Measurements from ENCODE around the gene CAMTA1.

Gene CAMTA1

DNA sequence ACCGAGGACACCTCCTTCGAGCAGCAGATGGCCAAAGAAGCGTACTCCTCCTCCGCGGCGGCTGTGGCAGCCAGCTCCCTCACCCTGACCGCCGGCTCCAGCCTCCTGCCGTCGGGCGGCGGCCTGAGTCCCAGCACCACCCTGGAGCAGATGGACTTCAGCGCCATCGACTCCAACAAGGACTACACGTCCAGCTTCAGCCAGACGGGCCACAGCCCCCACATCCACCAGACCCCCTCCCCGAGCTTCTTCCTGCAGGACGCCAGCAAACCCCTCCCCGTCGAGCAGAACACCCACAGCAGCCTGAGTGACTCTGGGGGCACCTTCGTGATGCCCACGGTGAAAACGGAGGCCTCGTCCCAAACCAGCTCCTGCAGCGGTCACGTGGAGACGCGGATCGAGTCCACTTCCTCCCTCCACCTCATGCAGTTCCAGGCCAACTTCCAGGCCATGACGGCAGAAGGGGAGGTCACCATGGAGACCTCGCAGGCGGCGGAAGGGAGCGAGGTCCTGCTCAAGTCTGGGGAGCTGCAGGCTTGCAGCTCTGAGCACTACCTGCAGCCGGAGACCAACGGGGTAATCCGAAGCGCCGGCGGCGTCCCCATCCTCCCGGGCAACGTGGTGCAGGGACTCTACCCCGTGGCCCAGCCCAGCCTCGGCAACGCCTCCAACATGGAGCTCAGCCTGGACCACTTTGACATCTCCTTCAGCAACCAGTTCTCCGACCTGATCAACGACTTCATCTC, 879.1 kb downstream of the CAMTA1 start:
- DNase-seq: no peak
- TF ChIP-seq GATA1 (IDR thresholded peaks at IDR 0.05; ENCODE audit: low read depth, low read length) (no peak), POLR2A (IDR thresholded peaks at IDR 0.05; ENCODE audit: low read length) (no peak)

DNA sequence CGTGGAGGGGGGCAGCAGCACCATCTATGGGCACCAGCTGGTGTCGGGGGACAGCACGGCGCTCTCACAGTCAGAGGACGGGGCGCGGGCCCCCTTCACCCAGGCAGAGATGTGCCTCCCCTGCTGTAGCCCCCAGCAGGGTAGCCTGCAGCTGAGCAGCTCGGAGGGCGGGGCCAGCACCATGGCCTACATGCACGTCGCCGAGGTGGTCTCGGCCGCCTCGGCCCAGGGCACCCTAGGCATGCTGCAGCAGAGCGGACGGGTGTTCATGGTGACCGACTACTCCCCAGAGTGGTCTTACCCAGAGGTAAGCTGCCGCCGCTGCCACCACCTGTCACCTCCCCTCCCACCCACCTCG, 879.6 kb downstream of the CAMTA1 start:
- no peak for DNase-seq
- TF ChIP-seq POLR2A (IDR thresholded peaks at IDR 0.05; ENCODE audit: low read length) (no peak), GATA1 (IDR thresholded peaks at IDR 0.05; ENCODE audit: low read depth, low read length) (no peak)

- no peak for TF ChIP-seq POLR2A (IDR thresholded peaks at IDR 0.05; ENCODE audit: low read length)
- no peak for TF ChIP-seq GATA1 (IDR thresholded peaks at IDR 0.05; ENCODE audit: low read depth, low read length)
- no peak for DNase-seq
Measured at GRCh38 chr1:7666249-7666648, 881.0 kb downstream of the CAMTA1 start.

- TF ChIP-seq GATA1 (IDR thresholded peaks at IDR 0.05; ENCODE audit: low read depth, low read length) (no peak), POLR2A (IDR thresholded peaks at IDR 0.05; ENCODE audit: low read length) (no peak)
- no peak for DNase-seq
Measured at GRCh38 chr1:7667159-7667558, 881.9 kb downstream of the CAMTA1 start.

GRCh38 chr1:7667625-7668218, 882.5 kb downstream of the CAMTA1 start:
- TF ChIP-seq GATA1 (IDR thresholded peaks at IDR 0.05; ENCODE audit: low read depth, low read length) (no peak), POLR2A (IDR thresholded peaks at IDR 0.05; ENCODE audit: low read length) (no peak)
- DNase-seq: peak; percentile 64 to 80

DNA sequence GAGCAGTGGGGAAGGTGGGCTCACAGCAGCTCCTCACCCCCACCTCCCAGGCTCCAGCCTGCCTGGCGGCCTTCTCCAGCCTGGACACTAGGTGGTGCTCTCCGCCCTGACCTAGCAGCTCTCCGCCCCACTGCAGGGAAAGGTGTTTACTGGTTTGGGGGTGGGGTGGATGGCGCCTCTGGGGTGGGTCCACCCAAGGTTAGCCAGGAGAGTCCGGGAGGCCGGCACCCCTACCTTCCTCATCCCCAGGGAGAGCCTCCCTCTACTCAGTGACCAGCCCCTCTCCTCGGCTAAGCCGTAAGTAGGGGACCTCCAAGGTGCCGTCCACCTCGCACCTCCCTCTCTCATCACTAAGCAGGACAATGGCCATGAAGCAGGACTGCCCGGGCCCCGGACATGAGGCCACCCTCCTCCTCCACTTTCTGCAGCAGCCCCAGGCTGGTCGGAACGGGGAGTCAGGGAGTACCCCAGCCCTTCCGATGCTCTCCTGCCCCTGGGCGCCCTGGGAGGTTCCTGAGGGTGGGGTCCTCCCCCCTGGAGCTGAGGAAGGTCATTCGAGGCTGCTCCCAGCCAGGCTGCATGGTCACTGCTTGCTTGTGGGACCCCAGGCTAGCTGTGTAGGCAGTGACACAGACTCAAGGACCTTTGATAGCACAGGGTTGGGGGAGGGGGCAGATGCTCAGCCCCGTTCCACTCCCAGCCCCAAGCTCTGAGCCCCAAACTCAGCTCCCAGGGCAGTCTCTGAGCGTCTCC, 884.5 kb downstream of the CAMTA1 start:
- DNase-seq: peak; percentile 30 to 56
- no peak for TF ChIP-seq POLR2A (IDR thresholded peaks at IDR 0.05; ENCODE audit: low read length)
- TF ChIP-seq GATA1 (IDR thresholded peaks at IDR 0.05; ENCODE audit: low read depth, low read length): no peak

GRCh38 chr1:7670334-7671145, 885.3 kb downstream of the CAMTA1 start:
- DNase-seq: no peak
- no peak for TF ChIP-seq GATA1 (IDR thresholded peaks at IDR 0.05; ENCODE audit: low read depth, low read length)
- TF ChIP-seq POLR2A (IDR thresholded peaks at IDR 0.05; ENCODE audit: low read length): no peak

GRCh38 chr1:7671146-7671465, 885.9 kb downstream of the CAMTA1 start:
- TF ChIP-seq GATA1 (IDR thresholded peaks at IDR 0.05; ENCODE audit: low read depth, low read length): no peak
- TF ChIP-seq POLR2A (IDR thresholded peaks at IDR 0.05; ENCODE audit: low read length): no peak
- DNase-seq: no peak

GRCh38 chr1:7671676-7672075, 886.4 kb downstream of the CAMTA1 start:
- TF ChIP-seq GATA1 (IDR thresholded peaks at IDR 0.05; ENCODE audit: low read depth, low read length) (no peak), POLR2A (IDR thresholded peaks at IDR 0.05; ENCODE audit: low read length) (no peak)
- no peak for DNase-seq

- no peak for DNase-seq
- no peak for TF ChIP-seq GATA1 (IDR thresholded peaks at IDR 0.05; ENCODE audit: low read depth, low read length)
- TF ChIP-seq POLR2A (IDR thresholded peaks at IDR 0.05; ENCODE audit: low read length): no peak
Measured at GRCh38 chr1:7672864-7673263, 887.6 kb downstream of the CAMTA1 start.

GRCh38 chr1:7674972-7675371, 889.7 kb downstream of the CAMTA1 start:
- DNase-seq: no peak

DNA sequence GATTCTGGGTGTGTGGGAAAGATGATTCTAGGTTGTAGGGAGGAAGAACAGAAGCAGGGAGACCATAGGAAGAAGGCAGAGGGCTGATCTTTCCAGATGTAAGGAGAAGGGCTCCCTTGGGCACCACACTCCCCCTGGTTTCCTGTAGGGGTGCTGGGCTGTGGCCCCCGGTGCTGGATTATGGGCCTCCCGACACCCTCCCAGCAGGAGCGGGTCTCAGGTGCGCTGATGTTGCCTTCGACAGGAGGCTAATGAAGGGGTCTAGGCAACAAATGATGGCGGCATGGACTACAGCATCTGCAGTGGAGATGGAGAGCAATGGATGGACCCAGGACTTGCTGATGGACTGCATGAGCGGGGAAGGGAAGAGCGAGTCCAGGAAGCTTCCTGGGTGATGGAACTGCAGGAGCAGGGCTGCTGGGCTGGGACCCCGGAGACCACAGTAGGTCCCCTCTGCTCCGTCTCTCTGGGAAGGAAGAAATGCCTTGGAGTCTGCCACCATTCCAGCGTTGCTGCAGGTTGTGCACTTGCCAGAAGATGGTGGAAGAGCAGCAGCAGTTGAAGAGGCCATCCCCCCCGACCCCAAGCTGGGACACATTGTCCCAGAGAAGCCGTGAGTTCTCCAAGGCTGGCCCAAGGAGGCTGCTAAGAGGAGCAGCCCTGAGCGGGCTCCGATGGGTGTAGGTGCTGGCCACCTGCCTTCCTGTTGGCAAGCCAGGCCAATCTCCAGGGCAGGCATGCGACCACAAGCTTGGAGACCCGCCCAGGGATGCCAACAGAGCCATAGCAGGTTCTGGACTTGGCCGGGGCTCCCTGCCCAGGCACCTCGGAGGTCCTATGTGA, 890.4 kb downstream of the CAMTA1 start:
- no peak for TF ChIP-seq GATA1 (IDR thresholded peaks at IDR 0.05; ENCODE audit: low read depth, low read length)
- TF ChIP-seq POLR2A (IDR thresholded peaks at IDR 0.05; ENCODE audit: low read length): no peak
- DNase-seq: no peak

More at GRCh38 chr1:7674972-7675371, 889.7 kb downstream of the CAMTA1 start:
- TF ChIP-seq POLR2A (IDR thresholded peaks at IDR 0.05; ENCODE audit: low read length) (no peak), GATA1 (IDR thresholded peaks at IDR 0.05; ENCODE audit: low read depth, low read length) (no peak)

All from erythroblast (primary cell).